Esophagus muscularis mucosa (tissue), 3 donors: Measurements from ENCODE around the gene SP8.

ENCODE experiments used
- CTCF ChIP-seq, 3 experiments: fragments of 200-600 bp in 2 of 3; fragments of 450-650 bp in 1 of 3; sonication (generic) in 2 of 3; IDR thresholded peaks; one replicate each; pipeline ENCODE4 v1.5.1; 2017 to 2019; ENCODE audit warnings: antibody characterized with exemption in 3 of 3, mild to moderate bottlenecking in 2 of 3, moderate library complexity in 1 of 3
- POLR2AphosphoS5 ChIP-seq, 2 donors: sonication (generic); formaldehyde crosslinking; IDR thresholded peaks; one replicate each; pipeline ENCODE4 v1.6.1; 2017; ENCODE audit warnings: antibody characterized with exemption in 2 of 2

DNA sequence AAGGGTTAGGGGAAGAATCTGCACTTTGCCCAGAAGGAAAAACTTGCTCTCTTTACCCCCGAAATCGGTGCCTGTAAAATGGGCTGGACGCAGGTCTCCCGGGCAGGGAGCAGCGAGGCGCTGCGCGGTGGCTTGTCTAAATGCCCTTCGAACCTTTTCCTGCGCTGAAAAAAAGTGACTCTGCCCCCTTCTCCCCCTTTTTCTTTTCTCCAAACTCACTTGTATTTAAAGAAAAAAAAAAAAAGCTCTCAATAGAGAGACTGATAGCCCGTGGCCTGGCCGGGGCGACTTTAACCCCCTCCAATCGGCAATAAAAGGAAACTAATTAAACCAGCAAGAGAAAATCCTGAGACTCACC, 286 bp downstream of the SP8 start:
- no peak for TF ChIP-seq CTCF (IDR thresholded peaks at IDR 0.05)
- TF ChIP-seq POLR2AphosphoS5 (IDR thresholded peaks at IDR 0.05): no peak
